HG02610 (cell line): ENCODE measurements around the gene PUS7.
"Not testable (repeated sequence)": the region's sequence is repeated elsewhere in the genome, so short reads cannot be mapped to it uniquely, and the experiment has no call there.

ENCODE experiments used
- ATAC-seq: cut with Tn5 transposase; IDR thresholded peaks from one replicate; pipeline ENCODE4 v1.9.1; 2021; ENCODE audit warnings: mild to moderate bottlenecking, moderate library complexity; ENCODE audit not compliant: unreplicated experiment

The PUS7 gene

DNA sequence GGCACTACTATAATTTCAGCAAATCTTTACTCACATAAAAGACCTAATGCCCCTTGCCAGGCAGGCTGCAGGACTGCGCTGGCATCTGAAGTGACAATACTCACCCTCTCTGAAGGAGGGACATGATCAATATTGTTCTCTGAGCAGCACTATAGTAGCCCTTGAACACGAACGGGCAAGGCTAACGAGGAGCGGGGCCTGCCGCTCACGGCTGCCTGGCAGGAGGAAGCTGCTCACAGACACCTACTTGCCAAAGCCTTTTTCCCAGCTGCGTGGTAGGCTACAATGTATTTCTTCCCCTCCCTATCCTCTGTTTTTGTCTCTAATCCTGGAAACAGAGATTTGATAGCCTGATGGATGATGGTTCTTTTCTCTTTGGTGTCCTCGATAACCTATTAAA is 19.9 kb downstream of the PUS7 start:
- no peak for ATAC-seq

DNA sequence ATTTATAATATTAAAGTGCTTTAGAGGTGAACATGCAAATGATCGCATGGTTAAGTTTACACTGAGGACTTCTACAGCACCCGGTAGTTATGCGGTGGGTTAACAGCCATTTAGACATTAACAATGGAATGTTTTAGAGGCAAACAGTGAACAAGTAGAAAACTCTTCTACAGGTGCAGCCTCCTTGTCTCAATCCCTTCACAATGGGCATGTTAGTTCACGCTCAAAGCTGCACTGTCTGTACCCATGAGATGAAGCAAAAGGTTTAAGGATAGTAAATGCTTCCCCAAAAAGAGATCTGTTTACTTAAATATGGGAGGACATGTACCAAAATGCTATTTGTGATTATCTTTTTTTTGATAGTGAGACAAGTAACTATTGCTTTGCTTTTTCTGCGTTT is 25.1 kb downstream of the PUS7 start:
- ATAC-seq: no peak

DNA sequence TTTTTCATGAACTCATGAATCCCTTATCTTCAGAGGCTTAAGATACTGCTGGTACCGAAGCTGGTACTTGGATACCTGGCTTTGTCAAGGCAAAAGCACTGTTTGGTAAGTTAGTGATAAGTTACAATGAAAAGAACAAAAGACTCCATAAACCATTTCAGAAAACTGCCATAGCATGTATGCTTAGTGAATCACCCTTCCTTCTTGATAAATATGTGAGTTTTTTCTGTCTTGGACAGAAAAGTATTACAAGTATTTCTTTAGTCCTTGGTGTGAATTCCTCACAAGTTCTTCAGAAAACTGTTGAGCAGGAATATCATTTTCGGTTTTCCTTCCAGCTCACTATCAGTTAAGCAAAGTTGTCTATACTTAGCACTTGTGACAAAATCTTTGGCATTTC is 25.6 kb downstream of the PUS7 start:
- ATAC-seq: no peak

DNA sequence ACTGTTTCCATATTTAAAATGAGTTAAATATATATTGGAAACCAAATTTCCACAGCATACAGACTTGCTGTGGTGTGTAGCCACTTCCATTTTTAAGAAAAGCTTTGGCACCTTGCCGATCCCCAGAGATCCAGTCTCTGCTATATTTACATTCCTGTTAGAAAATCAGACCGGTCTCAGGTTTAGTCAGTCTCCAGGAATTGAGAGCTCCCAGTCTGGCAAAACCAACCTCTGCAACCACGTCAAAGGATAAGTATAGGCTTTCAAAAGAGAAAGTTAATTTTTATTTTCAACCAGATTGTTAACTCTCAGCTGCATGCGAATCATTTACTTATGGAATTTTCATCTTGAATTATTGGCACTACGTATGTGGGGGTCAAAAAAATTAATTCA is 28.2 kb downstream of the PUS7 start:
- no peak for ATAC-seq

DNA sequence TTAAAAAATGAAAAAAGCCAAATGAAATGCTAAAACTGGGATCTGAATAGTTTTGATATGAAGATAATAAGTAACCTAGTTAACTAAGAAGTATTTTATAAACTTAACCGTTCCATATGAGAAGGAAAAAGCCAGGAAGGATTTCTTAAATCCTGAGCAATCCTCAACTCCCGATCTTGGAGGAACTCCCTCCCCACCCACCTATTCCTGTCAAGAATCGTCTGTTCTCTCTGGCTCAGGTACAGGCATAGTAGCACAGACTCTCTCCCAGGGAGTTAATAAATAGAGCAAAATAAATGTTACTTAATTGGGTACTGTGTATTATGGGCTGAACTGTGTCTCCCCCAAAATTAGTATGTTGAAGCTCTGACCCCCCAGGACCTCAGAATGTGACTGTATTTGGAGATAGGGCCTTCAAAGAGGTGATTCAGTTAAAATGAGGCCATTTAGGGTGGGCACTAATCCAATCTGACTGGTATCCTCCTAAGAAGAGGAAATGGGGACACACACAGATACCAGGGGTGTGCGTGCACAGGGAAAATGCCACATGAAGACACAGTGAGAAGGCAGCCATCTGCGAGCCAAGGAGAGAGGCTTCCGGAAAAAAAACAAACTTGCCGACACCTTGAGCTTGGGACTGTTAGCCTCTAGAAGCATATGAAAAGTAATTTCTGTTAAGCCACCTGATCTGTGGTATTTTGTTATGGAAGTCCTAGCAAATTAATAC is 28.7 kb downstream of the PUS7 start:
- ATAC-seq: no peak

DNA sequence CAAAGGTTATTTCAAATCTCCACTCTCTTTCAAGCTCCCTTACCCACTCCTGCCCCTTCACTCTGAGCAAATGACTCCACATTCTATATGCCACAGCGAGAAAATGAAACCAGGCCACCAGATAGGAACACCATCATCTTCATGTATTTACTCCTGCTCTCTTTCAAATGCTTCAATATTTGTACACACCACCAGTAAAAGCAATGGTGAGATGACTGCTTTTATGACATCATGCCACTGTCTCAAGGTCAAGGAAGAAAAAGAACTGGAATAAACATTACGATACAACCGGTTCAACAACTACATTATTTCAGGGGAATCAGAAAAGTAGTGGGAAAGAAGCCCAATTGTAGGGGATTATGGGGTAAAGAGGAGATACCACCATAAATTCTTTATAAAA is 32.7 kb downstream of the PUS7 start:
- ATAC-seq: no peak

DNA sequence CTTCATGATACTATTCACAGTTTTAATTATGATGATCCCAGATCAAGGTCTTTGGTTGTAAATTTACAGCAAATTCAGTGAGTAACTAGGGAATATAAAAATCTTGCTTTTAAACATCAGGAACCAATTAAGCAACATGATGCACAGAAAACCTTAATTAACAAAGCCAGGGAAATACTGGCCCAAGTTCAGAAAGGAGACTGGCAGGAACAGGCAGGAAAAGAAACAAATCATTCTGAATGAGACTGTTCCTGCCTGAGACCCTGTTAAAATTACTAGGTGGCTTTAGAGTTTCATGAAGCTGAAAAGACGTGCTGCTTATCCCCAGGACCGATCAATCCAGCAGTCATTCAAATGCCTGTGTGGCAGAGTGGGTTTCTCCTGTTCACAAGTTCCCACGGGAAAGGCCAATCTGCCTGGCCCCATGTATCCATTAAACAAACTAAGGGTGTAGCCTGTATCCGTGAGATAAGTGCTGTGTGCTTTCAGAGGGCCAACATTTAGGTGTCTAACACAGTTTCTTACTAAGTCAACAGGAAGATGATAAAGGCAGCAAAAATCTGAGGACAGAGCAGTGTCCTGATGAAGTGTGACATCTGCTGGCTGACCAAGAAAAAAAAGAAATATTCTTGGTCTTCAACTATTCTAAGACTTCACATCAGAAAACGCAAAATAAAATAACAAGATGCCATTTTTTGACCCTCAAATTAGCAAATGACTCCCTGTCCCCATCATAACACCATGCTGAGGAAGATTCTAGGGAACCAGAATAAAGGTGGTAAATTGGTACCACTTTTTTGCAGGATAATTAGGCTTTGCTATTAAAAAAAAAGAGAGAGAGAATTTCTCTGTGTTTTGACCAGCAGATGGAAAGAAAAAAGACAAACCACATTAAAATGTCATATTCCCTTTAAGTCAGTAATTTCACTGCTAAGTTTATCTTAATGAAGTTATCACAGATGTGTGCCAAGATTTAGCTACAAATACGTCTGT is 34.2 kb downstream of the PUS7 start:
- no peak for ATAC-seq

DNA sequence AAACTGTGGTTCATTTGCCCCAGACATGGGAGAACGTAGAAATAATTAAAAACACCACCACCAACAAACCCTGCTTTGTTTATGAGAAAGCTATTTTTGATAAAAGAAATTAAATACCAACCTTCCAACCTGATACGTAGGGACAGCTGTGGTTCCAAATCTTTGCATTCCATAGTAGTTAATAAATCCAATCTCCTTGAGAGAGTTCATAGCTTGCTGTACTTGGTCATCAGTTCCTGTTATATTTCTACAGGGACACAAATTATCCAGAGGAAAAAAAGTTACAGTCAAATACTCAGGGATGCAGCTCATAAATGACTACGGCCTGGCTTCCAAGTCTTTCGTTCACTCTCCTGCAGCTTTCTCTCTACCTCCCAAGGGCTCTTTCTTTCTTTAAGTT is 41.1 kb downstream of the PUS7 start:
- ATAC-seq: no peak

DNA sequence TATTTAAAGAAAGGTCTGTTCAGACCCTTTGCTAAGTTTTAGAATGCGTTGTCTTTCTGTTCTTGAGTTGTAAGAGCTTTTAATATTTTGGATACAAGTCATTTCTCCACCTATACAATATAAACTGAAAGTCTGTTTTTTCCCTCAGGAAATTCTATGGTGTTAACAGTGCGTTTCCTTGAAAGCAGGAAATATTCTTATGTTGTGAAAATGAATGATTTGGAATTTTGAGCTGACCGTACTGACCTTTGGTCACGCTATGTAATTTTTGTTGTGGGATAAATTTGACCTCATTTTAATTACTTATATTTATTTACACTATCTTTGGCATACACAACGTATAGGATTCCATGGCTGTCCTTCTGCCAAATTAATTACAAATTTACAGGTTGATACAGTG is 43.5 kb downstream of the PUS7 start:
- no peak for ATAC-seq

DNA sequence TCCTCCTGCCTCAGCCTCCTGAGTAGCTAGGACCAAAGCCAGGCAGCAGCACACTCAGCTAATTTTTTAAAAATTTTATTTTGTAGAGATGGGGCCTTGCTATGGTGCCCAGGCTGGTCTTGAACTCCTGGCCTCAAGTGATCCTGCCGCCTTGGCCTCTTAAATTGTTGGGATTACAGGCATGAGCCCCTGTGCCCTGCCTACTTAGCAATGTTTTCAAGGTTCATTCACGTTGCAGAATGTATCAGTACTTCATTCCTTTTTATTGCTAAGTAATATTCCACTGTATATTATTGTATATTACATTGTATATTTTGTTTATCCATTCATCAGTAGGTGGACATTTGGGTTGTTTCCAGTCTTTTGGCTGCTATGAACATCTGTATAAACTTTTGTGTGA is 44.2 kb downstream of the PUS7 start:
- no peak for ATAC-seq

DNA sequence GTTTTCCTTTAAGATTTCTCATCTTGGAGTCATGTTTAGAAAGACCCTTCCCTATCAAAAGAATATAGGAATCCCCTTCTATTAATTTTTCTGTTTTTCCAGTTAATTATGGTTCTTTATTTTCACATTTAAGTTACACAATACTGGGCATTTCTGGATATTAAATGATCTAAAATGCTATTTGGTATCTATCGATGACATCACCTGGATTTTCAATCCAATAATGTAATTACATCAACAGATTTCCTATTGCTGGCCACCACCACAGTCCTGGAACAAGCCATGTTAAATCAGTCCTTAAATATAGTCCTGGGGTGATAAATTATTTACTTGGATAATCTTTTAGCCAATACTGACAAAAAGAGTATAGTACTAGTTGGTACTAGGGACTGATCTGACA is 48.0 kb downstream of the PUS7 start:
- no peak for ATAC-seq

DNA sequence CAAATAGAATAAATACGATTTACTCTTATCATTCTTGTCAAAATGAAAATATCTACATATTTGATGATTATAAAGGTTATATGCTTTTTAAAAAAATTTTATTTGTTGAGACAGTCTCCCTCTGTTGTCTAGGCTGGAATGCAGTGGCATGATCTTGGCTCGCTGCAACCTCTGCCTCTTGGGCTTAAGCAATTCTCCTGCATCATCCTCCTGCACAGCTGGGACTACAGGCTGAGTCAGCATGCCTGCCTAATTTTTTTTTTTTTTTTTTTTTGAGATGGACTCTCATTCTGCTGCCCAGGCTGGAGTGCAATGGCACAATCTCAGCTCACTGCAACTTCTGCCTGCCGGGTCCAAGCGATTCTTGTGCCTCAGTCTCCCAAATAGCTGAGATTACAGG is 48.9 kb downstream of the PUS7 start:
- no peak for ATAC-seq

DNA sequence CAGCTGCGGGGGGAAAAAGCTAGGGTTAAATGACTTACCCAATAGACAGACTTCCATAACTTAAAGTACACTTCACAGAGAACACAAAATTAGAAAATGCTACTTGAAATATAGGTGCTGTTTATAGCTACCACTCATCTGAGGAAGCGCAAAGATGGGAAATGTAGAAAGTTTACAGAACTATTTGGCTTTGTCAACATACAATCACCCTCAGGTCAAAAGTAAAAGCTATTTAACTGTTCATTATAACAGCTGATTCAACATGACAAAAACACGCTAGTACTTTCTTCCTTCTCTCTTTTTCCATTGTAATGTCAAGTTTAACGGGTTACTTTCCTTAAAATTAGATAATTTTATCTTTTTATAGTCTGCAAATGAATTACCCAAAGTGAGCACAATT is 51.2 kb downstream of the PUS7 start:
- ATAC-seq: no peak

DNA sequence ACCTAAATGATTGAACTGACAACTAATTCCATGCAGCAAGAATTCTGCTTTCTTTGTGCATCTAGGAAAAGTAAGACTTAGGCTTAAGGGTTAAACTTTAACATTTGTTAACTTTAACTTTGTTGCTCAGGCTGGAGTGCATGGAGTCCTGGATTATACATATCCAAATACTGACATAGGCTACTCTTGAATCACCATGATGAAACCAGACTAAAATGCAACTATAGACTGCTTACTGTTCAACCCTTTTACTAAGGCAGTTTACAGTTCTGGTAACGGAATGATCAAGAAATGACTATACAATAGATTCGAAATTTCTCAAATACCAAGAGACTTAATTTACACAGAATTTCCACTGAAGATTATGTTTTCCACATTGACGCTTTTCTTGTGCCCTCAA is 52.0 kb downstream of the PUS7 start:
- ATAC-seq: no peak

DNA sequence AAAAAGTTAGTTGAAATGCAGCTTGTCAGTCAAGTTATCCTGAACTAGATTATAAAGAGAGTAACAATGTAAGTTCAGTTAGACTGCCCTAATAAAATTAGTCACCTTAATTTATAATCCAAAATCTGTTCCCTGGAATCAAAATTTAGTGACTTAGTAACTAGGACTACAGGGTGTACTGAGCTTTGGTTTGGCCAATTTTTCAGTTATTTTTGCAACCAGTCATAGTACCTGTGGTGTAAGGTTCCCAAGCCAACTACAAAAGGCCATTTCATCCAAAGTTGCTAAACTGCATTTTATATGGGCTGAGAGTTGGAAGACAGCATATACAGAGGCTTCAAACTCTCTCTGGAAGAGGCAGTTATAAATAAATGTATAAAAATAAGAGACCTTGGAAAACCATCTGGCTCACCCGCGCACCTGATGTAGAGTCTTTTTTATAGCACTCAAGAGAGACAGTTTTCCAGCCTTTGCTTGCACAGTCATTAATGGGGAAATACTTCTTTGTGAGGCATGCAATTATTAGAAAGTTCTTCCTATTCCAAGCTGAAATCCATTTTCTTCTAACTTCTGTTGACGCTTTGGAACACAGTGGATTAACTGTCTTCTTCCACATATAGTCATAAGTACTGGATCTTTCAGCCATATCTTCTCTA is 59.2 kb downstream of the PUS7 start:
- ATAC-seq: no peak

DNA sequence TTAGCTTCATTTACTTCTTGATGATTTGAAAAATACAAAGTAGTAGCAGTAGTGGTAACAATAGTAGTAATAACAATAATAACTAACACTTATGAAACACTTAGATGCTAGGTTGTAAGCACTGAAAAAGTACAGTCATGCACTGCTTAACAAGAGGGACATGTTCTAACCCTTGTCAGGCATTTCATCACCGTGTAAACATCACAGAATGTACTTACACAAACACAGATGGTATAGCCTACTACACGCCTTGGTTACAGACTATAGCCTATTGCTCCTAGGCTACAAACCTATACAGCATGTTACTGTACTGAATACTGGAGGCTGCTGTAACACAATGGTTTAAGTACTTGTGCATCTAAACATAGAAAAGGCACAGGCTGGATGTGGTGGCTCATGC is 60.6 kb downstream of the PUS7 start:
- ATAC-seq: no peak

DNA sequence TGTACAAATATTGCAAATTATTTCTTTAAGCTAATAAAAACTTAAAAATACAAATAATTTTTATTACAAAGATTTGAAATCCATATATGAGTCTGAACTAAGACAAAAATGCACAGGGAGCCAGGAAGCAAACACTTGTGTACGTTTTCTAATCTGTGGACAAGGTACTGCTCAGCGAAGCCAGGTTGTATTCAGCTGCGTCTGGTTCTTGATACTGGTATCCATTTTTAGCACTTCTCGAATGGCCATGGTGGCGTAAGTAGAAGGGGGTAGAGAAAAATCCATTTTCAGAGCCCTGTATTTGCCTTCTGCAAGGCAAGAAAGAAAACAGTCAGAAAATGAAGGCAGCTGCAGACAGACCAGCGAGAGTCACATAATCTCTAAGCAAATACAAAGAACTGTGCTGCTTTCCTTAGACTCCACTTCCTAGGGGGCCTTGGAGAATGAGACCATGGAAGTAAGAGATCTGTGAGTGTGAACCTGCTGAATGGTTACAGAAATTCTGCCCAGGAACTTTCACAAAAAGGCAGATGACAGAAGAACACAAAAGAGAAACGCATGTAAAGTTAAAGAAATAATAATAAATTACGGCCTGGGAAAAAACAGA is 64.3 kb downstream of the PUS7 start:
- ATAC-seq: no peak

DNA sequence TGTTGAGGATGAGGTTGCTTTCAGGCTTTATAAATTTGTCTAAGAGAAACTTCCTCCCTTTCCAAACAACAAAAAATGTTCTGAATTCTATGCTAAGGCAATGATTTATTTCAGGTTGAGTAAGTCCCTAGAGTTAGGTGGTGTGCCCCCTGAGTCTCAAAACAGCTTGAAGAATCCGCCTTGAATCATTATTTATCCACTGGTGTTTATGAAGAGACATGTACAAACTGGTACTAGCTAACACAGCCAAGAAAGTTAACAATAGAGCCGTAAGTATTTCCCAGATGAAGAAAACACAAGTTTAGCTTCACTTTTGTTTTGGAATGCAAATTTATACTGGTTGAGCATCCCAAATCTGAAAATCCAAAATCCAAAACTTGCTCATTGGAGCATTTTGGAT is 67.2 kb downstream of the PUS7 start:
- no peak for ATAC-seq

DNA sequence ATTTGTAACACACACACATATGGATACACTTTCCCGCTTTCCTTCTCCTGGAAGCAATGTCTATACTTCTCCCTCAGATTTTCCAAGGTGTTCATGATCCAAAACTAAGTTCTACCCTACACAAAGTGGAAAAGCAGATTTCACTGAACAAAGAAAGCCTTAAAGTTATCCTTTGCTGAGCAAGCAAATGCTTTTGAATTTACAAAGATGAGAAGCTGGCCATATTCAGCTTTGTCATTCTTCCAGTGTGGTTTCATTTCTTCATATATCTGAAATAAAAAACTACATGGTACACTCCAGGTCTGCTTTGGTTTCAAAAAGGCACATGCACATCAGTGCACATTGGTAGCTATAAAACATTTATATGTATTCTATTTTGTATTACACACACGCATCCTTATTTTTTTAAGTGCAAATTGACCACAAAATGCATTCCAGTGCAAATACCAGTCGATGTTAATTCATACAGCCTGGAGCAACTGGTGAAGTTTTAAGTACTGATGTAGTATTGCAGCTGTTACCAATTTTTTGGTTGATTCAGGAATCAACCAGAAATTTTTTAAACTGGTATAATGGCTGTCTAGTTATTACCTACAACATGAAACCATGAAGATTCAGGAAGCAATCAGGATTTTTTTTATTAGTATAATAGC is 67.8 kb downstream of the PUS7 start:
- ATAC-seq: no peak

DNA sequence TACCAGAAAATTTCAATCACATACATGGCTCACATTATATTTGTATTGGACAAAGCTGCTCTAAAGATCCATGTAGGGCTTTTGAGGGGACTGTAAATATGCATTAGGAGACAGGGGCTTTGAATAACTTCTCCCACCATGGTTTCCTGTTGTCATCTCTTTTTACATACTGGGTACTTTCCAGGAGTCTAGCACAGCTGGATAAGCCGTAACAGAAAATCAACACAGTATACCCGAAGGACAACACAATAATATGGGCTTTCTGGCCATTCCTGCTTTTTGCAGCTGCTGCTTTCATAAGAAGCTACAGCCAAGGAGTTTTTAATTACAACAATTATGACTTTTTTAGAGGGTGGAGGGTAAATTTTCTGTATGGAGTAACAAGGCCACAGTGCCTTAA is 70.0 kb downstream of the PUS7 start:
- no peak for ATAC-seq

DNA sequence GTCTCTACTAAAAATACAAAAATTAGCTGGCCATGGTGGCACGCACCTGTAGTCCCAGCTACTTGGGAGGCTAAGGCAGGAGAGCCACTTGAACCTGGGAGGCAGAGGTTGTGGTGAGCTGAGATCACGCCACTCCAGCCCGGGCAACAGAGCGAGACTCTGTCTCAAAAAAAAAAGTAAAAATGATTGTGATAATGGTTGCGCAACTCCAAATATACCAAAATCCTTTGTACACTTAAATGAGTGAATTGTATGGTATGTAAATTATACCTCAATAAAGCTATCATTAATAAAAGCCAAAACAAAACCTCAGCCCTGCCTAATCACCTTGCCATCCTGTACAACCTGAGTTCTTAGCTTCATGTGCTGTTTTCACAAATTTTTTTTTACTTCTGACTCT is 71.2 kb downstream of the PUS7 start:
- not testable (repeated sequence) for ATAC-seq
